ENCODE measurements around the gene IL16.

Gene IL16

DNA sequence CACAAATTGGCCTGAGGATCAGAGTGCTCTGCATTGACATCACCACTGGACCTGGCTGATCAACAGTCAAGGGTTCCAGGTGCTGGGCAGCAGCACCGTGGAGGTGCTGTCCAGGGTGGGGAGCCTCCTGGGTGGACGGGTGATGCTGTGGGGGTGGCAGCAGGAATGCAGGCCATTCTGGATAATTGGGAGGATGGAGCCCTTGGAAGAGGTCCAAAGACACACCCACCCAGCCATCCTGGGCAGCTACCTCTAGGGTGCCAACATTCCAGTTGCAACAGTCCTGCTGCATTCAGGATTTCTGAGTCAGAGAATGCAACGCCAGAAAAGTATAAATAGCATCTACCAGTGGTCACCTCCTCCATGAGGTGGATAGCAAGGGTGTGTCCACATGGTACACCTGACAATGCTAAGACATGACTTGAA is 100.5 kb downstream of the IL16 start:
- no peak for DNase-seq

DNA sequence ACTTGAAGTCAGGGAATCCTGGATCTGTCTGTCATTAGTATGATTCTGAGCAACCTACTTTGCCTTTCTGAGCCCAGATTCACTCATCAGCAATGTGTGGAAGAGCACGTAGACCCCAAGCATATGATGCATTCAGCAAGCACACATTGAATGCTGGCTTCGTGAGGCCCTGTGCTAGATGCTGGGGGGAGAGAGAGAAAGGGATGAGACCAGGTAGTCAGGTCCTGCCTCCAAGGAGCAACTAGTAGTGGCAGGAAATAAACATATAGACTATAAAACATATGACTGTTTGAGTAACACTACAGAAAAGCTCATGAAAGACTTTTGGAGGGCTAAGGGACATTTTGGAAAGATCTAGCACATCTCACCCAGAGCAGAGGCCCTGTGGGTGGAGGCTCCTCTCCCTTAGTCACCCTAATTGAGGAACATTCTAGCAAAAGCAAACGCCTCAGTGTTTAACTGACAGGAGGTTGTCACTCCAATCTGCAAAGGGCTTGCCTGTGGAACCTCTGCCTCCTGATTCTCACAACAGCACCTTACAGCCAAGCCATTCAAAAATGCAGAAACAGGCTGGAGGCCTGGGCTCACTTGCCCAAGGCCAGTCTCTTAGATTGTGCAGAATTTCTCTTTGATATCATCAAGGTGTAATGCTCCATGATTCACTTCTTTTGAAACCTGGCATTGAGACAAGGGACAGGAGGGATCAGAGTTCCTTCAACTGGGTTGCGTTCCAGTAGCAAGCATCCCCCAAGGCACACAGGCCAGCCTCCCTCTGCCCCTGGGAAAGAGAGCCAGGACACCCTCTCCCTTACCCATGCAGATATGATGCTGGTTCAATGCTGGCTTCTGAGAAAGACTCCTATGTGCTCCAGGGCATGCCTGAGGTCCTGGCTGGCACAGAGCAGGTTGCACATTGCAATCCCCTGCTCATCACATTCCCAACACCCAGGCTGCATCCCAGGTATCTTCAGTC is 101.2 kb downstream of the IL16 start:
- DNase-seq = peak; percentile 42

DNA sequence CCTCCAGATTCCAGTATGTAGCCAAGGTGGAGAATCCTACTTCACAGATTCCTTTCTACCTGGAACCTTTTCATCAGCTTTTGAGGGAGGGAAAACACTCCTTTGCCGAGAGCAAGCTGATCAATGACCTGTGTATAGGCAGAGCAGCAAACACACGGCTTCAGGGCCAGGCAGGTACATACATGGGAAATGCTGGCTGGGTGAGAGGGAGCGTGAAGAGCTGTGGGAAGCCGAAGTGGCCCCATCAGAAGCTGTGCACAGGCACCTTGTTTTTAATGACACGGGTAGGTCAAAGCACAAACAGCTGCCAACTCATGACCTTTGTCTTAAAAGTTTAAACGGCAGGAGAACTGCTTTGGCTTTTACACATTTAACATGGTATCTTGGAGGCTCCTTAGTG is 101.9 kb downstream of the IL16 start:
- DNase-seq = no peak

DNA sequence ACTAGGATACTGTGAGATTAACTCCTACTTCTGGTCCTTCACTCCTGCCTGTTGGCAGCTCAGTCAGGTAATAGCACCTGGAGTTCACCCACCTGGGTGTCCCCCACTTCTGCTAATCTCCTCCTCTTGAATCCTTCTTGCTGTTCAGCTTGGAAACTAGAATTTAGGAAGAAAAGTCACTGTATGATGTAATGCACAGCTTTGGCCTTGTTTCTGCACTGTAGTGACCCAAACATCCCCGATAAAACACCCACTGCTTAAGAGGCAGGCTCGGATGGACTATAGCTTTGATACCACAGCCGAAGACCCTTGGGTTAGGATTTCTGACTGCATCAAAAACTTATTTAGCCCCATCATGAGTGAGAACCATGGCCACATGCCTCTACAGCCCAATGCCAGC is 102.5 kb downstream of the IL16 start:
- DNase-seq = no peak

DNA sequence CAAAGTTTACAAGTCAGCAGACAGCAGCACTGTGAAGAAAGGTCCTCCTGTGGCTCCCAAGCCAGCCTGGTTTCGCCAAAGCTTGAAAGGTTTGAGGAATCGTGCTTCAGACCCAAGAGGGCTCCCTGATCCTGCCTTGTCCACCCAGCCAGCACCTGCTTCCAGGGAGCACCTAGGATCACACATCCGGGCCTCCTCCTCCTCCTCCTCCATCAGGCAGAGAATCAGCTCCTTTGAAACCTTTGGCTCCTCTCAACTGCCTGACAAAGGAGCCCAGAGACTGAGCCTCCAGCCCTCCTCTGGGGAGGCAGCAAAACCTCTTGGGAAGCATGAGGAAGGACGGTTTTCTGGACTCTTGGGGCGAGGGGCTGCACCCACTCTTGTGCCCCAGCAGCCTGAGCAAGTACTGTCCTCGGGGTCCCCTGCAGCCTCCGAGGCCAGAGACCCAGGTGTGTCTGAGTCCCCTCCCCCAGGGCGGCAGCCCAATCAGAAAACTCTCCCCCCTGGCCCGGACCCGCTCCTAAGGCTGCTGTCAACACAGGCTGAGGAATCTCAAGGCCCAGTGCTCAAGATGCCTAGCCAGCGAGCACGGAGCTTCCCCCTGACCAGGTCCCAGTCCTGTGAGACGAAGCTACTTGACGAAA is 103.1 kb downstream of the IL16 start:
- DNase-seq = no peak

DNA sequence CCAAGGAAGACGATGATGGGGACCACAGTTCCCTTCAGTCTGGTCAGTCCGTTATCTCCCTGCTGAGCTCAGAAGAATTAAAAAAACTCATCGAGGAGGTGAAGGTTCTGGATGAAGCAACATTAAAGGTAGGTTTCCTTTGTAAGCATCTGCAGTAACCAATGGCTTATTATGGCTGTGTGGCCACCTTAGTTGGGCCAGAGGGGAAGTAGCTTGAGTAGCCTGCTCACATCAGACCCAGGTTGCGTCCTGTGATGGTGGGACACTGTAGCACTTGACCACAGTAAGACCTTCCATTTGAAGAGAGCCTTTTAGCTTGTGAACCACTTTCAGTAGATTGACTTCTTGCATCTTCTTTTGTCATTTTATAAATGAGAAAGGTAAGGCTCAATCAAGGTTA is 104.7 kb downstream of the IL16 start:
- no peak for DNase-seq

DNA sequence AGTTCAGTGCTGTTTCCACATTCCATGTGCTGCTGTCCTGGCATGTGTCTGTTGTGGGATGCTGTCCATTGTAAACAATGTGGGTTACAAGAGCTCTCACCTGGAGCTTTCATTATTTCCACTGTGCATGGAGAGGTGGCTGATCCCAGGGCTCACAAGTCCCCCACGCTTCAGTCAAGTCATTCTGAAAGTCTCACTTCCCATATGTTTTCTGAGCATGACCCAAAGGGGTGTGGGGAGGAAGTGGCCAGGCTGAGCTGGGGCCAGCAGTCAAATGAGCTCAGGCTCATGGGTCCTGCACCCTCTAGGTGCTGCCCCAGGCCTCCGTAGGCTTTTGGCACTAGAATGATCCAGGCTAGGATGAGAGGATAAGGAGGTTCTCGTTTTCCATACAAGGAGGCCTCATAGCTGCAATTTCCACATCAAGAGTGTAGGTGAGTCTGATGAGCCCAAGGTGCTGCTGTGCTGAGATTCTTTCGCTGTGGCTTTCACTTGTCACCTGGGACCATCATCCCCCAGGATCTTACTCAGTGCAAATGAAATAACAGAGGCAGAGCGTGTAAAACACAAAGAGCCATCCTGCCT is 105.2 kb downstream of the IL16 start:
- peak; percentile 69 for DNase-seq

DNA sequence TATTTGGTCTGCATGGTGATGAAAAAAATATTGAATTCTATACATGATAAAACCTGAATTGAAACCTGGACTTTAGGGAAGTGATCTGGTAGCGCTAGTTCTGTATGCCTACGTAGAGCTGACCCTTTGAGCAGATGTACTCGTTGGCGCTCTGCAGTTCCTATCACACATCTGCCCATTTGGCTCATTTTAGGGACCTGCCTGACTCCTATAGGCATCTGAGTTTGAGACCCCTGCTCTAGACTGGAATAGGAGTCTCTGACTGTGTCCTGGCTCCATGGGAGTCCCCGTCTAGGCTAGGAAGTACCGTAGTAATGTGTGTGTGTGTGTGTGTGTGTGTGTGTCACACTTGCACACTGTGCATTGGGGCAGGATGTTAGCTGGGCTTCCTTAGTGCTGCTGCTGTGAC is 106.0 kb downstream of the IL16 start:
- DNase-seq = no peak

DNA sequence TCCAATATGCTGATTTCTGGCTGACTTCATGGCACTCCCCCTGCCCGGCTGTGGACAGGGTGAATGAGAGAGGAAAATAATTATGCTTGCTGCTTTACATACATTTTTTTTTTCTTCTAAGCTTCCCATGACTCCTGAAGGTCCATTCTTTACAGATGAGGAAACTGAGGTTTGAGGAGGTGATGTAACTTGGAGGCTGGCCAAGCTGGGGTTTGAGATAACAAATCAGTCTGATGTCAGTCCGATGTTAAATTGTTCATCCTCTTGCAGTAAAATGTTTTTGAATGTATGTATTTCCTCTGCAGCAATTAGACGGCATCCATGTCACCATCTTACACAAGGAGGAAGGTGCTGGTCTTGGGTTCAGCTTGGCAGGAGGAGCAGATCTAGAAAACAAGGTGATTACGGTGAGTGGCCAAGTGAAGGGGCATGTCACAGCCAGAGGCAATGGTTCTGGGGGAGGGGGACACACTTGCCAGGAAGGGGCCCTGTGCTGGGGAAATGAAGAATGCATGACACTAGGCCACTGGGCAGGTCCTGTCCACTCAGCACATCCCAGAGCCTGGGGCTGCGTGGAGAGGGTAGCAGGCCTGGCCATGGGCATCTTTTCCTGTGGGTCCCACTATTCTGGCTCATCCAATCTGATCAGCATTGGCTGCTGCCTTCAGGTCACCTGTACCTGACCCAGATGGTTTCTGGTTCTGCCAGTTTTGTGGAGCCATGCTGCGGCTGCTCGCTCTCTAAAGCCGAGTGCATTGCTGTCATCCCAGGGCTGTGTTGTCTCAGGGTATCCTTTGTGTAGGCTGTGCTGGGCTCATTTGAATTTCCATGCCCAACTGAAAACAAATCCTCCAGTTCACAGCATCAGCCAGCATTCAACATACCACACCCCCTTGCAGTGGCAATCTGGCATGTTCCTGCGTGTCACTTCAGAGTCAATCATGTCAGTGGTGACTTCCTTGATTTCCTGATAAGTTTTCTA is 106.9 kb downstream of the IL16 start:
- DNase-seq = no peak

DNA sequence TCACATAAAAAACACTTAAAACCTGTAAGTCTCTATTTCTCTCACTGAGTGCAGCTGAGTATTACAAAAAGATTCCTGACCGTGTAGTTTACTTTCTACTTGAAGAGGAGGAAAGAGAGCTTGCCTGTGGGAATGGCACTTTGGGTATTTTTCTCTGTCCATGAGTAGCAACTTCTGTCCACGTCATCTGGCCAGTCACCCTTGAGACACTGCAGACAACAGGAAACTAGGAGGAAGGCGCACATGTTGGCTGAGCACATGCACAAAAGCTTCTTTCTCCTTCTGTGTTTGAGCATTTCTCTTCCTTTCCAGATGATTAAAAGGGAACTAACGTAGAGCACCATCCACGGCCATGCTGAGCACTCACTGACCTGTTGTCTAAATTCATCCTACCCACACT is 107.5 kb downstream of the IL16 start:
- DNase-seq = no peak

DNA sequence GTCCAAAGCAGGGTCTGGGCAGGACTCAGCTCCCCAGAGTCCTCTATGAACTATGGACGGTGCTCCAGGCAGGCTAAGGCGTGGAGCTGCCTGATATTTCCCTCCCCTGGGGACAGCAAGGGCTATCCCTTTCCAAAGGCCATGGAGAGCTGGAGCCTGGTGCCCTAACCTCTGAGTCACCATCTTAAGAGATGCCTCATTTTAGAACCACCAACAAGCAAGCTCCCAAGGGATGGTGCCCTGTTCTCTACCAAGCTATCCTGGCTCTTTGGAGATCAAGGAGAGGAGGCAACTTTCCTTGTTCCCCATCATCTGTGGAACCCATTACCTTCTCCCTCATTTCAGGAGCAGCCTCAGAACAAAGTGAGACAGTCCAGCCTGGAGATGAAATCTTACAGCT is 111.6 kb downstream of the IL16 start:
- DNase-seq = no peak

DNA sequence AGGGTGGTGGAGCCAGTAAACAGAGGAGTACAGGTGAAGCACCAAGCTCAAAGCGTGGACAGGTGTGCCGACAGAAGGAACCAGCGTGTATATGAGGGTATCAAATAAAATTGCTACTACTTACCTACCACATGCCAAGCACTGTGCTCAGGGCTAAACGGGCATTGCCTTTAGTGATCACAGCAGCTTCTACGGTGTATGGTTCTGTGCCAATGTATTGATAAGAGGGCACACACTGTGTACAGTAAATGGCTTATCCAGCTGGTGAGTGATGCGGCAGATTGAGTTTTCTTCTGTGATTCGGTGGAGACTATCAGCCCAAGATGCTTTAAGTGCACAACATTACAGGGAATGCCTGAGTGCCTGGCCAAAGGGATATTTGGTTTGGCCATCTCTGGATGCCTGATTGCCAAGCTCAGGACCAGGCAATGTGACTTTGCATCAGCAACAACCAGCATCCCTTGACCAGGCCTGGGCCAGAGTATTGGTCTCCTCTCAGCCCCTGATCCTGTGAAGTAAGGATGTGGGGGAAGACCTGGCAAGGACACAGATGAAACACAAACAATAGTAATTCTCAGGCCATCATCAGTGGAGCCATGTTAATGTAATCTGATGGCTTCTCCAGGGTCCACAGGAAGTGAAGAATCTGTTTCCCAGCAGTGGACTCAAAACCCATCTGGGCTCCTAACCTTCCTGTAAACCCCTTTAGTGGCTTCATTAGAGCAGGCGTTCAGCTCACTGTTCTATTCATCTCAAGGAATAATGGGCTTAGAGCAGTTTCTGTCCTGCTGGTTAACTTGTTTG is 113.2 kb downstream of the IL16 start:
- no peak for DNase-seq

DNA sequence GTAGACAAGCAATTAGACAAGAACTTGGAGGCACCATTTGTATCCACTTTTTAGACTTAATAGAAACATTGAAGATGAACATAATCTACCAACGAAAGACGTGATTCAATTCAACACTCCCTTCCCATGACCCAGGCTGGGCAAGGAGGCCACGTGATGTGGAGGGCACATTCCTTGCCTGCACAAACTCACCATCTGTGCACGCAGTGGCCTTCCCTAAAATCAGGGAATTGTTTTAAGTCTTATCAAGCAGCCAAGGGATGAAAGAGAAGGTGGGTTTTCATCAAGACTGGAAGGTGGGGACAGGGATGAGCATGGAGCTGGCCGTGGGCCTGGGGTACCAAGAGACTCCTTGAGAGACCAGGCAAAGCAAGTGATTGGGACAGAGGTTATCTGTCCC is 113.8 kb downstream of the IL16 start:
- DNase-seq = no peak

DNA sequence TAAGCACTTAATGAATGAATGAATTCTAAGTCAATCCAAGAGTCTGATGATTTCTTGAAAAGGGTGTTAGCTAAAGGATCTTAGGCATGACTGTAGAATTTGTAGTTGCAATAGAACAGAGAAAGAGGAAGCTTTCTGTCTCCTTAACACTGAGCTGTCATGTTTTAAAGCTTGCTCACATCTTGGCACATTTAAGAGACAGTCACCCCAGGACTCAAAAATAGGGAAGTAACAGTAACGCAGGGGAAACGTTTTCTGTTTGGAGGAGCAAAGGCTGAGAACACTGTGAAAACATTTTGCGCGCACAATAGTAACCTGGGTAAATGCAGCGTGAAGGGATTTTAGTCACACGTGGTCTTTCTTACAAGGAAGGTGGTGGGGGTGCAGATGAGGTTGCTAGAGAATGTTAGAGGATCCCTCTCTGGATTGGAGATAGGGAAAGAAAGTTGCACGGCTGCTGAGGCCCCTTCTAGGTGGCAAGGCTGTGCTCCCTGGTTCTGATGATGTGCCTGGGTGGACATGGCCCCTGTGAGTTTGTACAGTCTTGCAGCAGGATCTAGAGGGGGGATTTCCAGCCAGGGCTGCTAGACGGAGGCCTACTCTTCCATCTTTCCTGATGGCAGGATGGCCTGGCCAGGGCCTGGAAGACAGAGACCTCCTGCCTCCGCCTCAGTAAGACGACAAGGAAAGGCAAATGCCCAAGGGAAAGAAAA is 115.2 kb downstream of the IL16 start:
- DNase-seq = no peak

DNA sequence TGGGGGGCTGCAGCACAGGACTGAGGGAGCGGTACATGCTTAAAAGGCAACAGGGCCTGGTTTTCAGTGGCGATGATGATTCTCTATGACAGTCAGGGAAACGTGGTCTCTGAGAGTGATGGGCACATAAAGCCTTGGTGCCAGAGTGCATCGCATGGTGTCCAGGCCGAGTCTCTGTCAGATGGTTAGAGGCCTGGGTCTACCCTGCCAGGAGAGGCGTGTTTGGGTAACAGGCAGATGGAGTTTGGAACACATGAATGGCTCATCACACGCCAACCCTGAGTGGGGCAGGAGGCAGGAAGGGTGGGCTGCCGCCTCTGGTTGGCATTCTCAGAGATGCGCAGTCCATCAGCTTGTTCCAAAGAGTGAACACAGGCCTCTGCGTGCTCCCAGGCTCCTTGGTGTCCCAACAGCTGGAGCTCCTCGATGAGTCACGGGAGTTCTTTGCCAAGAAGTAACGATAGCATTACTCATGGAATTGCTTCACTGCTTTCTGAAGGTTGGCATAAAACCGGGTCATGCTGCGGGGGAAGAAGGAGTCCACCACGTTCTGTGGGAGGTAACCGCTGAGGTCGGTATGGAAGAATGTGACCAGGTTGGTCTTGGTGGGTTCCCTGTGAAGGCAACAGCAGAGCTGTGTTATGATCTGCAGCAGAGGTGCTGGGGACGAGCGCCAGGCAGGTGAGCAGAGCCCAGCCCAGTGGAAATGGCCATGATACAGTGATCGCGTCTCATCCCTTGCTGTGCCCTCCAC is 116.3 kb downstream of the IL16 start:
- DNase-seq = no peak

DNA sequence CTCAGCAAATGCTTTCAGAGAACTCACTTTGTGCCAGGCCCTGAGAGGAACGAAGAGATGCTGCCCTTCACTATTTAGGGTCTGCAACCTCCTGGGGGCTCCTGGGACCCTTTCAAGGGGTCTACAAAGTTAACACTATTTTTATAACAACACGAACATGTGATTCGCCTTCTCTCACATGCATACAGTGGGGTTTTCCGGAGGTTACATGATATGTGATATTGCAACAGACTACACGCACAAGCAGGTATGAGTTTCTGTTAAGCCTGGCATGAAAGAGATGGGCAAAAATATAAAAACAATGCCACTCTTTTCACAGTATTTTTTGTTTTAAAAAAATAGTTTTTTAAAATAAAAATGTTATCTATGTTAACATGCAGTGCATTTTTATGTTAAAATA is 117.0 kb downstream of the IL16 start:
- no peak for DNase-seq

DNA sequence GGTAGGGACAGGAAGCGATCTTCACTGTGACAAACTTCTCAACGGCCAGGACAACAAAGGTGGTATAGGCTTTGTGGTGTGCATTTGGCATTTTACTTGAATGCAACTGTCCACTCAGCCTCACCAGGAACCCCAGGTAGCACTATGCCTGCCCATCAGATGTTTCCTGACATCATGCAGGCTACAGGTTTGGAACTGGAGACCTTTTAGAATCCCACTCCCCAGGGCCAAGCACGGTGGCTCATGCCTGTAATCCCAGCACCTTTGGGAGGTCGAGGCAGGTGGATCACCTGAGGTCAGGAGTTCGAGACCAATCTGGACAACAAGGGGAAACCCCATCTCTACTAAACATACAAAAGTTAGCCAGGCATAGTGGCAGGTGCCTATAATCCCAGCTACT is 117.7 kb downstream of the IL16 start:
- no peak for DNase-seq

DNA sequence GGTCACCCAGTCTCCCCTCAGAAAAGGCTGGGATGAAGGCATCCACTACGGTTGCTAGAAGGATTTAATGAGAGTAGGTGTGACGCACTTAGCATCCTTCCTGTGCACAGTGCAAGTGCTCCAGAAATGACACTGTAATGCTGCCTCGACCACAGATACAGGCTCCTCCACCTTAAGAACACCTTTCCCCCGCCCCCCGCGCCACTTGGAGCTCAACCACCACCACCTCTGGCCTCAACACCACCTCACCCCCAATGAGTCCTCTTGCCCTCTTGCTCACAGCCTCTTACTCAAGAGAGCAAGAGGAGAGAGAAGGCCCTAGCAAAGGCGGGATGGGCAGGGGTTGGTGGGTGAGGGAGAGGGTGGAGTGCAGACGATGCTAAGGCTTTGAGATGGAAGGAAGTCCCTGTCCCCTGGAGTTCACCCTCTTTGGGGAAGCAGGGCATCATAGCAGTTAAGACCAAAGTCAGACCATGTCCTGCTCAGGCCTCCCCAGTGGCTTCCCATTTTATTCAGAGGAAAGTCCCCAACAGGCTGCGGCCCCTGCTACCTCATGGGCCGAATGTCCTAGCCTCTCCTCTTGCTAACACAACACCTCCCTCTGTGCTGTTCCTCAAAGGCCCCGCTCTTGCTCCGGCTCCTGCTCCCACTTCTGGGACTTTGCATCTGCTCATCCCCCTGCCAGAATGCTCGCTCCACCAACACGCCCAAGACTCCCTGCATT is 118.9 kb downstream of the IL16 start:
- no peak for DNase-seq

DNA sequence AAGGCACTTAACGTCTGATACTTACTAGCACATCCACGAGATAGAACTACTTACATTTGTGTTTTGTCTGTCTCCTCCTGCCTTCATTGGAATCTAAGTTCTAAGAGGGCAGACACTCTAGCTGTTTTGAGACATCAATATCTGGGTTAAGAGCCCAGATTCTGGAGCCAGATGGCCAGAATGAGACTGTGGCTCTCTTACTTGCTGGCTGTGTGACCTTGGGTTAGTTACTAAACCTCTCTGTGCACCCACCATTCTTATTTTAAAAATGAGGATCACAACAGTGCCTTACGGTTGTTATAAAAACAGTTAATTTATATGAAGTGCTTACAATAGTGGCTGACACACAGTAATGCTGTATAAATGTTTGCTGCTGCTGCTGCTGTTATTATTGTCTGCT is 119.6 kb downstream of the IL16 start:
- no peak for DNase-seq

DNA sequence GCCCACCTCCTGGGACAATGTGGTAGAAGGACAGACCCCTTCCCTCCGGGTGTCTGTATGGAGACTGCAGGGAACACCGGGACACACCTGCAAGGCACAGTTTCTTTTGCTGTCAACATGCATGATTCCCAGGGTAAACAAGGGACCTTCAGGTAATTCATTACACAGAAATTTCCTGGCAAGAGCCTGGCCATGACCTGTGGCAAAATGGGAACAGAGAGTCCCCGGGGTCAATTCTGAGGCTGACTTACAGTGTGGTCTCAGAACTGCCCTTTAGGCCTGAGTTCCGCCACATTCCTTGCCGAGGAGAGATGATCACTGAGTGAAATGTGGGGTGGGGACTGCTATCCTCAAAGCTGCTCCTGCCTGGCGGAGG is 121.0 kb downstream of the IL16 start:
- DNase-seq = no peak
